Thymus (tissue), 11 donors: ENCODE measurements around the gene FBXW5. TPM values are rescaled to one million over a fixed set of nuclear protein-coding genes. Genes with fewer than 3 reads are reported as not detected.

Experiments used
- DNase-seq, 9 donors: peaks; one replicate each; pipeline ENCODE4 v3.0.0-alpha.2; 2013; ENCODE audit warnings: low spot score in 9 of 9, low read depth in 6 of 9, missing footprints in 1 of 9
- H3K27ac ChIP-seq, 2 donors: one replicate each; pipeline ENCODE4 v1.5.1; 2013; ENCODE audit warnings: control low read depth in 1 of 2, low read depth in 1 of 2, low read length in 1 of 2, mild to moderate bottlenecking in 1 of 2, moderate library complexity in 1 of 2
- H3K27me3 ChIP-seq, 2 donors: one replicate each; pipeline ENCODE4 v1.5.1; 2013; ENCODE audit warnings: low read length in 1 of 2; ENCODE audit not compliant: control insufficient read depth in 2 of 2, insufficient read depth in 1 of 2
- H3K36me3 ChIP-seq, 2 donors: one replicate each; pipeline ENCODE4 v1.5.1; 2013; ENCODE audit warnings: low read length in 1 of 2, mild to moderate bottlenecking in 1 of 2, moderate library complexity in 1 of 2; ENCODE audit not compliant: control insufficient read depth in 2 of 2, insufficient read depth in 2 of 2
- H3K4me1 ChIP-seq, 2 donors: one replicate each; pipeline ENCODE4 v1.5.1; 2013; ENCODE audit warnings: low read length in 2 of 2; ENCODE audit not compliant: control insufficient read depth in 2 of 2, insufficient read depth in 2 of 2
- H3K4me3 ChIP-seq, 2 donors: one replicate each; pipeline ENCODE4 v1.5.1; 2013; ENCODE audit warnings: low read length in 2 of 2, control low read depth in 1 of 2, mild to moderate bottlenecking in 1 of 2
- H3K9me3 ChIP-seq, 2 donors: one replicate each; pipeline ENCODE4 v1.5.1; 2013; ENCODE audit warnings: low read length in 1 of 2, mild to moderate bottlenecking in 1 of 2; ENCODE audit not compliant: control insufficient read depth in 2 of 2, insufficient read depth in 1 of 2
- WGBS: extraction: QIAGEN DNeasy Blood & Tissue Kit; methylation state at CpG from one replicate; pipeline ENCODE4 v1.1.7; 2013; 5-methylcytosine and 5-hydroxymethylcytosine counted together
- polyA plus RNA-seq: library from polyadenylated mRNA; stranded (reverse); fragments of 200-250 nt; gene quantifications from one replicate; pipeline ENCODE4 v1.2.3, GENCODE V29; 2013
- total RNA-seq: library from RNA; stranded (reverse); fragments of 120-200 nt; gene quantifications from one replicate; pipeline ENCODE4 v1.2.4, GENCODE V29; 2013
- donor health status: healthy.

Gene FBXW5
- total and polyA plus RNA-seq, 2 donors, result 101 to 162 TPM

DNA sequence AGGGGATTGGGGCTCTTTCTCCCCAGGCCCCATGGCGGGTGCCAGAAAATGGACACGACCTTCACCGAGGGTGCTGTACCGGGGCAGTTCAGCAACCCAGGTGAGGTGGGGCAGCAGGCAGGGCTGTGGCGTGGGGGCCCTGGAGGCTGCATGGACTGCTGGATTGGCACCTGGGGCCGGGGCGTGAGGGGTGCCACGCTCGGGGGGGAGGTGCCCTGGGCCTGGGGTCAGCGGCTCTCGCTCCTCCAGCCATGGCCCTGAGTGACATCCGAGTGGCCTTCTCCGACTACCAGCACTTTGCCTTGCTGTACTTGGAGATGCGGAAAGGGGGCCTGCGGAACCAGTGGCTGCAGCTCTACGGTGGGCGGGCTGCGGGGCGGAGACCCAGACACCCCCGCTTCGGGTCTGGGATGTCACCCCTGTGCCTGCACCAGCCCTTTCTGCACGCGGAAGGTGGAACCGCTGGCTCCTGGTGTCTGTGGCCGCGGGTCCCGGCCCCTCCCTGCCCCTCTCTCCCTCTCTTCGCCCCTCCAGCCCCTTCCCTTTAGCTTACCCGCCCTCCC lies 40.0 kb upstream of the FBXW5 start:
- Histone ChIP-seq H3K9me3 (no peaks in the 10 kb centered on the region), H3K4me3 (peak overlapping the region in 1 of 2 donors; percentile 41), H3K36me3 (no peaks in the 10 kb centered on the region), H3K27me3 (peaks cover 41 to 95% of the 10 kb centered on the region in 2 donors), H3K27ac (no peak overlapping the region), H3K4me1 (peaks cover 2 to 6% of the 10 kb centered on the region in 2 donors)
- DNase-seq, result no peak
- 49% methylated on average over 29 of the region's 29 CpGs for WGBS

DNA sequence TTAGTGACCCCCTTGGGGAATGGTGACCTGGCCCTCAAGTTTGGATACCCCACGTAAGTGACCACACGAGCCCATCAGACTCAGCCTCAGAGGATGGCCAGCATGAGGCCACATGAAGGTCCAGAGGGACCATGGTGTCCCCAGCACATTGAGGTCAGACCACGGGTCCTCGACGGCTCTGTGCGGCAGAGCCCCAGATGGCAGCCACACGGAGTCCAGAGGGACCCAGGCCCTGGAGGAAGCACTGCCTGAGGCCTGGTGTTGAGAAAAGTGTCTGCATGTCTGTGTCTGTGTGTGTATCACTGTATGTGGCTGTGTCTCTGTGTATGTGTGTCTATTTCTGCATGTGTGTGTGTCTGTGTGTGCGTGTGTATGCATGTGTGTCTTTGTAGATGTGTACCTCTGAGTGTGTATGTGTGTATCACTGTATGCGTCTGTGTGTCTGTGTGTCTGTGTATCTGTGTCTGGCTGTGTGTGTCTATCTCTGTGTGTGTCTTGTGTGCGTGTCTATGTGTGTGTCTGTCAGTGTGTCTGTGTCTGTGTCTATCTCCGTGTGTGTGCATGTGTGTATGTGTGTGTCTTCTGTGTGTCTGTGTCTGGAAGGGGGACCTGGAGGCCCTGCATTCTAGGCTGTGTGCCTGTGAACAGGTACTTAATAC lies 39.2 kb upstream of the FBXW5 start:
- Histone ChIP-seq H3K4me1 (peaks cover 2 to 6% of the 10 kb centered on the region in 2 donors), H3K27me3 (peaks cover 41 to 96% of the 10 kb centered on the region in 2 donors), H3K4me3 (no peak overlapping the region), H3K9me3 (no peaks in the 10 kb centered on the region), H3K36me3 (no peaks in the 10 kb centered on the region), H3K27ac (no peak overlapping the region)
- 87% methylated on average over 11 of the region's 11 CpGs for WGBS
- DNase-seq, result no peak

DNA sequence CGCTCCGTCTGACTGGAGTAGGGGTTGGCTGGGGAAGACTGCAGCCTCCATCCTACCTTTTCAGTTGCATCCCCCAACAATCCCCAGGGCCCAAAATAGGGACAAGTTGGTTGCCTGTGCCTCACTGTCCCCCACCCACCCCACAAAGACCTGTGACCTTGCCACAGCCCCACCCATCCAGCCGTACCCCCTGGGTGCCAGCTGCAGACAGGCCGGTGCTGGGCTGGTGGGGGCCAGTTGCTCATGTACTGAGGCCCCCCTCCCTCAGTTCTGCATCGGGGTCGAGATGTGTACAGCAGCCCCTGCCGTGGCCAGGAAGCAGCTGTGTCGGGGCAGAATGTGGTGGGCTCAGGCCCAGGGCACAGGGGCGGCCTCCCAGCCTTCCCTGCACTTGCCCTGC lies 38.6 kb upstream of the FBXW5 start:
- H3K27me3 ChIP-seq, result peaks cover 39 to 94% of the 10 kb centered on the region in 2 donors
- no peak for DNase-seq
- no peak overlapping the region for H3K27ac ChIP-seq
- H3K4me3 ChIP-seq, result no peak overlapping the region
- H3K36me3 ChIP-seq, result no peaks in the 10 kb centered on the region
- H3K4me1 ChIP-seq, result peaks cover 2 to 6% of the 10 kb centered on the region in 2 donors
- no peaks in the 10 kb centered on the region for H3K9me3 ChIP-seq
- WGBS, result 70% methylated on average over 9 of the region's 9 CpGs

DNA sequence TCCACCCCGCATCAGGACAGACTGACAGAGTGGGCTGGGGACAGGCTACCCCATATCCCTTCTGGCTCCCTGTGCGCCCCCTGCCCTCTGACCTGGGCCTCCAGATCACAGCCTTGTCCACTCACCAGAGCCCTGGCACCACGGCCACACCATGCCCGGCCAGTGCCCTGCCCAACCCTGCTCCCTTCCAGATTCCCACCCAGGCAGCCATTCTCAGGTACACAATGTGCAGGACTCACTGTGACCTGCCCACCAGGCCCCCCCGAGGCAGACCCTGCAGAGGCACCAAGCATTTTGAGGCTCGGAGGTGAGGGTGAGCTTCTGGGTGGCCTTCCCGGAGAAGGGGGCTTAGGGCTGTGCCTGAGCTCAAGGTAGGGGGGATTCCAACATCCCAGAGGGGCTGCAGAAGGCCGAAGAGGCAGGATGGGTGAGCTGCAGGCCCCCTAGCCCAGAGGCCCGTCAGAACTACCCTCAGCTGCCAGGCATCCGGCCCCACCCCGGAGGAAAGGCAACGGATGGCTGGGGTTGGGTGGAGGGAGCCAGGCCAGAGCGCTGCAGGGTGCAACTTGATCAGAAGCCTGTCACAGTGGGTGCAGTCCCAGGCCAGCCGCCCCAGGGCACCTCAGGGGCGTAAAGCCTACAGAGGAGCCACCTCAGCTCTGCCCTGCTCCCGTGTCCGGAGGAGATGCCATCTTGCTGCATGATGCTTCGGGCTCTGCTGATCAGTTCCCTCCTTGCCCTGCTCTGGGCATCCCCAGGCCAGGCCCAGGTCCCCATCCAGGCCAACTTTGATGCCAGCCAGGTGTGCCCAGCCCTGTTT lies 37.9 kb upstream of the FBXW5 start, which contains the start of gene LCNL1:
LCNL1 (plus strand) TSS at position 762 of the 820 bp plus-strand sequence. CDS start 594 bp downstream, outside the sequence.
- no peak for DNase-seq
- peaks cover 5 to 9% of the 10 kb centered on the region in 2 donors for H3K4me1 ChIP-seq
- H3K9me3 ChIP-seq, result no peaks in the 10 kb centered on the region
- no peaks in the 10 kb centered on the region for H3K36me3 ChIP-seq
- peaks cover 37 to 95% of the 10 kb centered on the region in 2 donors for H3K27me3 ChIP-seq
- WGBS, result 96% methylated on average over 18 of the region's 18 CpGs
- no peak within 1 kb of the TSS for H3K4me3 ChIP-seq
- H3K27ac ChIP-seq, result no peak within 1 kb of the TSS

DNA sequence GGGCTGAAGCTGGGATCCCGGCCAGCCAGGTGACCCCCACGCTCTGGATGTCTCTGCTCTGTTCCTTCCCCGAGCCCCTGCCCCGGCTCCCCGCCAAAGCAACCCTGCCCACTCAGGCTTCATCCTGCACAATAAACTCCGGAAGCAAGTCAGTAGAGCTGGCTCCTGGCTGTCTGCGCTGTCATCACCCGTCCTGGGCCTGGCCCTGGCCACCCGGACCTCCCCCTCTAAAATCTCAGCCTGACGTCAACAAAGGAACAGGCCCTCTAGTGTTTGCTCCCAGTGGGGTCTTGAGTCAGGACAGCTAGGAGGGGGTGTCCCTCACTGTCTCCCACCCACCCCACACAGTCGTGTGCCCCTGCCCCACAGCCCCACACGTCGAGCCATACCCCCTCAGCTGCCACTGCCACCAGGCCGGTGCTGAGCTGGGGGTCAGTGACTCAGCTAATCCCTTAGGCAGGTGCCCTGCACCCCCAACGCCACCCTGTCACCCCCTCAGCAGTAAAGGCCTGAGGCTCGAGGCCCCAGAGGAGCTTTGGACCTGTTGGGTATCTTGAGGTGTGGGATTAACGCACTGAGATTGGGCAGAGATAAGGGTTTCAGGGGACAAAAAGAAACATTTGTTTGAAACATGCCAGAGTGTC lies 37.2 kb upstream of the FBXW5 start:
- Histone ChIP-seq H3K4me3 (no peak overlapping the region), H3K4me1 (peaks cover 5 to 9% of the 10 kb centered on the region in 2 donors), H3K9me3 (no peaks in the 10 kb centered on the region), H3K27ac (no peak overlapping the region), H3K36me3 (no peaks in the 10 kb centered on the region), H3K27me3 (peaks cover 41 to 95% of the 10 kb centered on the region in 2 donors)
- DNase-seq, result no peak
- 83% methylated on average over 17 of the region's 17 CpGs for WGBS

DNA sequence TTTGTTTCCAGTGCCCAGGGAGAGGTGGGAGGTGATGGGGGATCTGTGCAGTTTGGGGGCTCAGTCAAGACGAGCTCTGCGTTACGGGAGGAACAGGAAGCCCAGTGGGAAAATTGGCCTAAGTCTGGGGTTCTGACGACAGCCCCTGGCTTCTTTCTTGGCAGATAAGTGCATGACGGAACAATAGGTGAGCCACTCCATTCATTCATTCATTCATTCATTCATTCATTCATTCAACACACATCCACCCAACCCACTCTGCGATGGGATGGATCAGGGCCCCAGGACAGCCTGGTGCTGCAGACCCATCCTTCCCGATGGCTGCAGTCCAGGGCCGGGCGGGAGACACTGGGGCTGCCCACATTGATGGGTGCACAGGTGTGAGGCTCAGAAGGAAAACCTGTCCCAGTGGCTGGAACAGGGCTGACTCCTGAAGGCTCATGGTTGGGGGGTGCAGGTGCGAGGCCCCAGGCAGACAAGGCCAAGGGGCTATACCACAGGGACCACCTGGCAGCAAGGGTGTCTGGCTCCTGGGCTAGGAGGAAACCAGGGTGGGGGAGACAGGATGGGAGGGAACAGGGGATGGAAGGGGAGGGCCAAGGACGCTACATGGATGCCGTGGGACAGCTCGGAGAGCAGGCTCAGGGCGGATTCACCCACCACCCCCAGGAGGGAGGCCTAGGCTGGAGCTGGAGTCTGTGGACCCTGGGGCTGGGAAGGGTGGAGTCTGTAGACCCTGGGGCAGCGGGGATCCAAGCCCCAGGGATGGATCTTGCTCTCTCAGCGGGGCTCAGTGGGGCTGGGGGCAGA lies 36.3 kb upstream of the FBXW5 start:
- DNase-seq, result no peak
- Histone ChIP-seq H3K27ac (no peak overlapping the region), H3K9me3 (no peaks in the 10 kb centered on the region), H3K27me3 (peaks cover 35 to 95% of the 10 kb centered on the region in 2 donors), H3K4me3 (no peak overlapping the region), H3K36me3 (no peaks in the 10 kb centered on the region), H3K4me1 (peaks cover 5 to 12% of the 10 kb centered on the region in 2 donors)
- WGBS, result 96% methylated on average over 16 of the region's 16 CpGs

DNA sequence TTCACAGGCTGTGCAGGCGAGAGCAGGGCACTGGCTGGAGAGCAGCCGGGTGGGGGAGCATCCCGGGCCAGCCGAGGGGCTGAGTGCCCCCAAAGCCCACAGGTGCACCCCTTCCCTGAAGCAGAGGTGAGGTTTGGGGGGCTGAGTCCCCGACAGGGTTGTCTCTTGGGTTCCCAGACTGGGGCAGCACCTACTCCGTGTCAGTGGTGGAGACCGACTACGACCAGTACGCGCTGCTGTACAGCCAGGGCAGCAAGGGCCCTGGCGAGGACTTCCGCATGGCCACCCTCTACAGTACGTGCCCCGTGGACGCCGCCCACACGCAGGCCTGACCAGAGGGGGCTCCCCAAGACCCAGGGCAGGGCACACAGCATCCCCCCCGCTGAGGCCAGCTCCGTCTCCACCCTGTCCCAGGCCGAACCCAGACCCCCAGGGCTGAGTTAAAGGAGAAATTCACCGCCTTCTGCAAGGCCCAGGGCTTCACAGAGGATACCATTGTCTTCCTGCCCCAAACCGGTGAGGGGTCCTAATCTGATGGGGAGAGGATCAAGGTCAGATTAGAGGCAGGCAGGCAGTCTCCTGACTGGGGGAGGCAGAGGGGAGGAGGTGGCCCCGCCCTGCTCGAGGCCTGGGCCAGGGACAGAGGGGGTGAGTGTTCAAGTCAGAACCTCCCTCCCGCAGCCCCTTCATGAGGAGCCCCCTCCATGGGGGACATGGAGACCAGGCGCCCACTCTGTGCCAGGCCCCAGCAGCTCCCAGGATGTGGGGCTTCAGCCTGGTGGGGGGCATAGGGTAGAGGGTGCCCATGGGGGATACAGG lies 35.4 kb upstream of the FBXW5 start:
- no peak overlapping the region for H3K4me3 ChIP-seq
- no peak overlapping the region for H3K27ac ChIP-seq
- no peak for DNase-seq
- H3K4me1 ChIP-seq, result peaks cover 5 to 8% of the 10 kb centered on the region in 2 donors
- no peaks in the 10 kb centered on the region for H3K9me3 ChIP-seq
- peaks cover 26 to 95% of the 10 kb centered on the region in 2 donors for H3K27me3 ChIP-seq
- WGBS, result 97% methylated on average over 26 of the region's 26 CpGs
- no peaks in the 10 kb centered on the region for H3K36me3 ChIP-seq
